Esophagus mucosa (tissue), 1 donor: ENCODE results near the gene GALNT11. TPM values are rescaled to one million over a fixed set of nuclear protein-coding genes. Genes with fewer than 3 reads are reported as not detected.

ENCODE experiments used
- ATAC-seq: fragments of 200-7000 bp; cut with Tn5 transposase; one replicate; pipeline ENCODE4 v1.9.1; 2020
- total RNA-seq: library from RNA; stranded (reverse); gene quantifications from one replicate; pipeline ENCODE4 v1.2.4, GENCODE V29; 2023
- donor health status: DM: yes; HTN: yes; CAD: no.

Gene GALNT11
- total RNA-seq, 1 donor from 2014 or later, result 16.9 TPM

- peak; percentile 43 for ATAC-seq
Measured at GRCh38 chr7:152158801-152159587, 133.5 kb downstream of the GALNT11 start.

GRCh38 chr7:152161171-152161570 is 135.7 kb downstream of the GALNT11 start:
- ATAC-seq, result no peak

- no peak for ATAC-seq
Measured at GRCh38 chr7:152162287-152162686, 136.8 kb downstream of the GALNT11 start.

Other genes starting within 250 kb of the GALNT11 start
- 9.5 TPM for gene PRKAG2, start 148.6 kb upstream of the GALNT11 start, total RNA-seq
- gene GALNTL5, start 69.2 kb upstream of the GALNT11 start, total RNA-seq, result not detected